Dedifferentiated amniotic fluid mesenchymal stem cell (primary cell): ENCODE data around the gene DNER.
"Not testable (repeated sequence)": the region's sequence is repeated elsewhere in the genome, so short reads cannot be mapped to it uniquely, and the experiment has no call there.

Experiments used
- DNase-seq: peaks from one replicate; pipeline ENCODE4 v3.0.0-alpha.2; 2016; ENCODE audit errors: extremely low spot score

DNER gene

GRCh38 chr2:229714080-229714735 is at the start of gene DNER:
TSS of gene DNER (minus strand) at chr2:229714555. CDS start at chr2:229714423, 132 bp downstream.
- DNase-seq = no peak

- DNase-seq = no peak
These were observed 47.3 kb upstream of the DNER start for GRCh38 chr2:229761663-229762062.

GRCh38 chr2:229757462-229757861 is 43.1 kb upstream of the DNER start:
- DNase-seq = not testable (repeated sequence)

GRCh38 chr2:229752970-229753729 is 38.8 kb upstream of the DNER start:
- no peak for DNase-seq

- DNase-seq = no peak
These were observed 35.4 kb upstream of the DNER start for GRCh38 chr2:229749779-229750178.

- DNase-seq = no peak
These were observed 34.6 kb upstream of the DNER start for GRCh38 chr2:229748950-229749349.

- not testable (repeated sequence) for DNase-seq
These were observed 28.3 kb upstream of the DNER start for GRCh38 chr2:229742691-229743090.

GRCh38 chr2:229740279-229740678 is 25.9 kb upstream of the DNER start:
- DNase-seq = no peak

GRCh38 chr2:229738024-229738625 is 23.8 kb upstream of the DNER start:
- no peak for DNase-seq

- DNase-seq = no peak
These were observed 20.1 kb upstream of the DNER start for GRCh38 chr2:229734410-229734809.

GRCh38 chr2:229733611-229734245 is 19.4 kb upstream of the DNER start:
- DNase-seq = no peak

GRCh38 chr2:229732897-229733296 is 18.5 kb upstream of the DNER start:
- no peak for DNase-seq

GRCh38 chr2:229731916-229732315 is 17.6 kb upstream of the DNER start:
- DNase-seq = peak; percentile 26

- DNase-seq = no peak
These were observed 17.0 kb upstream of the DNER start for GRCh38 chr2:229731363-229731762.

- DNase-seq = no peak
These were observed 14.0 kb upstream of the DNER start for GRCh38 chr2:229728370-229728769.

- DNase-seq = no peak
These were observed 12.3 kb upstream of the DNER start for GRCh38 chr2:229726643-229727042.

GRCh38 chr2:229725716-229726574 is 11.6 kb upstream of the DNER start:
- DNase-seq = no peak

GRCh38 chr2:229723192-229723591 is 8.8 kb upstream of the DNER start:
- not testable (repeated sequence) for DNase-seq

- no peak for DNase-seq
These were observed 5.7 kb upstream of the DNER start for GRCh38 chr2:229719926-229720647.

GRCh38 chr2:229718057-229718456 is 3.7 kb upstream of the DNER start:
- DNase-seq = no peak
